Stimulated activated CD8-positive, alpha-beta memory T cell treated with anti-CD3 and anti-CD28 coated beads, Interleukin-4, amount 100 ng/mL, for 4 hours (primary cell): ENCODE measurements around the gene TMEM240.
"Not testable (repeated sequence)": the region's sequence is repeated elsewhere in the genome, so short reads cannot be mapped to it uniquely, and the experiment has no call there.

Experiments used
- DNase-seq, 2 donors: peaks; one replicate each; pipeline ENCODE4 v3.0.0-alpha.2; 2020; ENCODE audit warnings: low read depth in 2 of 2, low spot score in 1 of 2

TMEM240 gene

GRCh38 chr1:1541956-1542765, 1.7 kb upstream of the TMEM240 start:
- DNase-seq = no peak

- DNase-seq = no peak
Measured at GRCh38 chr1:1540818-1541628, 599 bp upstream of the TMEM240 start.

- DNase-seq = no peak
Measured at GRCh38 chr1:1539310-1540089, 924 bp downstream of the TMEM240 start.

- no peak for DNase-seq
Measured at GRCh38 chr1:1538989-1539309, 1.5 kb downstream of the TMEM240 start.

- DNase-seq = no peak
Measured at GRCh38 chr1:1538334-1538733, 2.1 kb downstream of the TMEM240 start.

GRCh38 chr1:1537626-1538250, 2.7 kb downstream of the TMEM240 start:
- no peak for DNase-seq

GRCh38 chr1:1536938-1537546, 3.4 kb downstream of the TMEM240 start:
- no peak for DNase-seq

GRCh38 chr1:1536019-1536937, 4.1 kb downstream of the TMEM240 start:
- no peak for DNase-seq

GRCh38 chr1:1535201-1536018, 5.0 kb downstream of the TMEM240 start:
- no peak for DNase-seq

- no peak for DNase-seq
Measured at GRCh38 chr1:1534401-1535154, 5.8 kb downstream of the TMEM240 start.

- not testable (repeated sequence) for DNase-seq
Measured at GRCh38 chr1:1533894-1534291, 6.5 kb downstream of the TMEM240 start.

GRCh38 chr1:1533176-1533893, 7.1 kb downstream of the TMEM240 start:
- DNase-seq = not testable (repeated sequence)

GRCh38 chr1:1531947-1532346, 8.5 kb downstream of the TMEM240 start:
- no peak for DNase-seq

- no peak for DNase-seq
Measured at GRCh38 chr1:1529936-1530335, 10.5 kb downstream of the TMEM240 start.

- DNase-seq = no peak
Measured at GRCh38 chr1:1529321-1529720, 11.1 kb downstream of the TMEM240 start.

- DNase-seq = no peak
Measured at GRCh38 chr1:1528301-1529267, 11.8 kb downstream of the TMEM240 start.
